ENCODE data around the gene ARHGEF10L.

ARHGEF10L gene

GRCh38 chr1:17546946-17547670 is 7.6 kb downstream of the ARHGEF10L start:
- DNase-seq (ENCODE audit: low read depth in 2 of 2): no peak

DNA sequence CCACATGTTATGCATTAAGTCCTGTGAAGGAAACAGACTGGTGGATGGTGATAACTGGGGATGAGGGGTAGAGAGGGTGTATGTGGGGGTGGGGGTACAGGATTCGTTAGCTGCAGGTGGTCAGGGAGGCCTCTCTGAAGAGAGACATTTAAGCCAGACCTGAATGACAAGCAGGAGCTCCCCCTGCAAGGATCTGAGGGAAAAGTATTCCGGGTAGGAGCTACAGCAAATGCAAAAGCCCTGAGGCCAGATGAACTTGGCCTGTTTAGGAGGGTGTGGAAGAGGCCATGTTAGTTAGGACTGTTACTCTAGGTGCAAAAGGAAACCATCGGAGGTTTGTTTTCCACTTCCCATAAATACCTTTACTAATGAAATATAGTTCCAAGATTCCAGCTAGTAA is 9.9 kb downstream of the ARHGEF10L start:
- no peak for DNase-seq (ENCODE audit: low read depth in 2 of 2)

DNA sequence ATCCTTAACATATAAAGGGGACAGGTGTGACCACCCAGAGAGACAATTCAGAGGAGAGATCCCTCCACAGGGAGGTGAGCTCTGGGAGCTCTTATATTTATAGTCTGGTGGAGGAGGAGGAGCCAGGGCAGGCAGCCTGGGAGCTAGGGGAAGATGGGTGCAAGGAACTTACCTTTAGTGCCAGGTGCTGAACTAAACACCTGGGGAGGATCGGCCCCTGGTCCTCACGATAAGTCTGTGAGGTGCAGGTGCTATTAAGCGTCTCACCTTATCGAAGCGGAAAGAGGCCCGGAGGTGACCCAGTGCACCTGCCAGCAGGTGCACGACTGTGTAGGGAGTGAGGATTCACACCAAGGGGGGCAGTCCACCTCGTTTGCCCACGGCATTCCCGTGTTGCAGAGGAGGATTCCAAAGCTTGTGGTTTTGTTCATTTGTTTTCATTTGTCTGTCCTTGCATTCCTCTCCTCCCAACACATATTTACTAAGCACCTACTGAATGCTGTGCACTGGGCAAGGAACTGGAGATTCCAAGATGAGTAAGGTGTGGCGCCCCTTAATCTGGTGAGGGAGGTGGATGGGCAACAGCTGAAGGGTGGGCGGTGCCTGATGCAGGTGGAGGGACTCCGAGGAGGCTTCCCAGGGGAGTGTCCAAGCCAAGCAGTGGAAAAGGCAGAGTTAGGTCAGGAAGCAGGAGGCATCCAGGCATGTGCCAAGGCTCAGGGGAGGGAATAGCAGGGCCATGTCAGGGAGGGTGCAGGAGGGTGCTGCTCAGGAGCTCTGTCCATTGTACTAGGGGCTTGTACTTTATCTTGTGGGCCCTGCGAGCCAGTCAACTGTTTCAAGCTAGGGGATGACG is 11.5 kb downstream of the ARHGEF10L start:
- DNase-seq (ENCODE audit: low read depth in 2 of 2): no peak

GRCh38 chr1:17551755-17552234 is 12.3 kb downstream of the ARHGEF10L start:
- no peak for DNase-seq (ENCODE audit: low read depth in 2 of 2)

DNA sequence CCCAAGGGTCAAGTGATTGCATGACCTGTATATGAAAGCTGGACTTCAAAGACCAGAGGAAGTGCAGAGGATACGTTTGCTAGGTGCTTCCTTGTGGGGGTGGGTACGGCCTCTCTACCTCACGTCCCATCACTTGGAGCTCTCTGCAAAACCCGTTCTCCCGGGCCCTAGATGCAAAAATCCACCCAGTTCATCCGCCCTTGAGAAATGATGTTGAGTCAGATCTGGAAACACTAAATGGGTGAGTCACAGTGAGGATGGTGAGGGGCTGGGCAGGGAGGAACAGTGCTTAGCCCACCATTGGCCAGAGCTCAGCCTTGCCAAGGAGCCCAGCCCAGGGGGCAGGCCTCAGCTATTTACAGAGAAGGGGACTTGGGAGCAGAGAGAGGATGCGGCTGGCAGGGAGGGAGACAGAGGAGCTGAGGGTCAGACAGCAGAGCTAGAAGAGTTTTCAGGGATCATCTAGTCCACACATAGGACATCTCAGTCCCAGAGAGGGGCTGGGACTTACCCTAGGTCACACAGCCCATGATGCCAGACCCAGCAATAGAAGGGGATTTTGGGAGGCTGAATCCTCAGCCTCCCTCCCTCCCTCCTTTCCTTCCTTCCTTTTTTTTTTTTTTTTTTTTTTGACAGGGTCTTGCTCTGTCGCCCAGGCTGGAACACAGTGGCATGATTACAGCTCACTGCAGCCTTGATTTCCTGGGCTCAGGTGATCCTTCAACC is 14.6 kb downstream of the ARHGEF10L start:
- DNase-seq (ENCODE audit: low read depth in 2 of 2): no peak

DNA sequence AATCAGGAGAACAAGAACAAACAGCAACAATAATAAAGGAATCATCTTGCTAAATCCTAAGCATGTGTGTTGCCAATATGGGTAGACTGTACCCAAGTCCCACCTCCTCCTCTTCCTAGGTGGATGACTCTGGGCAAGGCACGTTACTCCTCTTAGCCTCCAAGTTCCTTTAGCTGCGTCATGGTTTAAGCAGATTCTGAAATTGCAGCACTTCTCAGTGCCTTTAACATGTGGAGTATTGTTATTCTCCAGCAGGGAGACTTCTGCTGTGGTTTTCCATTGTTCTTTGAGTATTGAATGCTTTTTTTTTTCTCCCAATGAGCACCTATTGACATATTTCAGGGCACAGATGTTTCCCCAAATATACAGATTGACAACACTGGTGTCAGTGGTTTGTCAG is 15.5 kb downstream of the ARHGEF10L start:
- no peak for DNase-seq (ENCODE audit: low read depth in 2 of 2)

- DNase-seq (ENCODE audit: low read depth in 2 of 2): no peak
Measured at GRCh38 chr1:17557986-17558385, 18.5 kb downstream of the ARHGEF10L start.

- no peak for DNase-seq (ENCODE audit: low read depth in 2 of 2)
Measured at GRCh38 chr1:17558541-17558940, 19.0 kb downstream of the ARHGEF10L start.

GRCh38 chr1:17558954-17559614 is 19.6 kb downstream of the ARHGEF10L start:
- no peak for DNase-seq (ENCODE audit: low read depth in 2 of 2)

DNA sequence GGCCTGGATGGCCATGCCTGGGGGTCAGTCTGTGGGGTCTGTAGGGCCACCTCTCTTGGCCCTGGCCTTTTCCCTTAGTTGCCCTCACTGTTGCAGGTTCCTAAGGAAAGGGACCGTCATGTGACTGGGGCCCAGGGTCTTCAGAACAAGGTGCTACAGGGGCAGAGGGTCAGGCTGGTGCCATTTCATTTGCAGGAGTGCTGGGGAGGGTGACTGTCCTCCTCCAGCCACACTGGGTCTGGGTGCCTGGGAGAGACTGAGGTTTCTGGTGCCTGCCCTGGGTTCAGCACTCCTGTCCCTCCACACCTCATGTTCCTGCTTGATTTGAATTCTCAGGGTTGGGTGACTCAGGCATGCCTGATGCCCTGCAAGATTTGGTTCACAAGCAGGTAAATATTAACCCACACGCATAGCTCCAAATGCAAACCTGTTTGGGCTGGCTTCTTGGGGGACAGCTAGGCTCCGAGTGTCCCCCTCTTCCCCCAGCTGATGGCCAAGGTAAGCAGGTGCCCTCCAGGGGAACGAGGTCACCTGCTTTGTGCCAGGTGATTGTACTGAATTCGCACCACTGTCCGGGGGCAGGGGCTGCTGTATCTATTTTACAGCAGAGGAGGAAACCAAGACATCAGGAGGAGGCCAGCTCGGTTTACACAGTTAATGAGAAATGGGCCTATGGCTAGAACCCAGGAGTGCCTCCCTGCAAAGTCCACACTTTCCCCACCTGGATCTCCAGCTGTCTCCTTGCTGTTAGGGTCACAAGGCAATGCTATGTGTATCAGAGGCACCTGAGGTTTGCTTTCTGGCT is 20.3 kb downstream of the ARHGEF10L start:
- DNase-seq (ENCODE audit: low read depth in 2 of 2): no peak

DNA sequence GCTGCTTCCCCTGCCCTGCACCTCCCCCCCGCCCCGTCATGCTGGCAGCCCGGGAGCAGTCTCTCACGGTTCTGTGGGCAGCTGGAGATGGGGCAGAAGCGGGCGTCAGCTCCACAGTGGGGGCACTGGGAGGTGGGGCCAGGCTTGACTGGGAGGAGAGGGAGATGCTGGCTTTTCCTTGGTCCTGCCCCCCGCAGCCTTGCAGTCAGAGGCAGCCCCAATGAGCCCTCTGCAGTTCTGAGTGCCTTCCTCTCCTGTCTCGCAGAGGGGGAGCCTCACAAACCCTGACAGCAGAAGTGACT is 21.7 kb downstream of the ARHGEF10L start:
- DNase-seq (ENCODE audit: low read depth in 2 of 2): no peak

GRCh38 chr1:17561561-17561985 is 22.1 kb downstream of the ARHGEF10L start:
- no peak for DNase-seq (ENCODE audit: low read depth in 2 of 2)

DNA sequence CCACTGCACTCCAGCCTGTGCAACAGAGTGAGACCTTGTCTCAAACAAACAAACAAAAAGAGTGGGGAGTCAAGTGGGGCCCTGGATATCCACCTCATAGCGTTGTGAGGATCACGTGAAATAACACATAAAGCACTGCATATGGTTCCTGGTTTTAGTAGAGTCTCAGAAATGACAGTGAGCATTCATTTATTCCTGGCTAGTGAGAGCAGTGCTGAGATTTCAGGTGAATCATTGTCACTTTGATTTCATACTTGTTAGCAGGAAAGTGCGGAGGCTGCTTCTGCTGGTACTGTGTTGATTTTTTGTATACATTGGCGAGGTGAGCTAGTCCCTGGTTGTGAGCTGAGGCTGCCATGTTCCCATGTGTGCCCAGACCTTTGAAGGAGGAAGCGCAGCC is 22.9 kb downstream of the ARHGEF10L start:
- DNase-seq (ENCODE audit: low read depth in 2 of 2): no peak

DNA sequence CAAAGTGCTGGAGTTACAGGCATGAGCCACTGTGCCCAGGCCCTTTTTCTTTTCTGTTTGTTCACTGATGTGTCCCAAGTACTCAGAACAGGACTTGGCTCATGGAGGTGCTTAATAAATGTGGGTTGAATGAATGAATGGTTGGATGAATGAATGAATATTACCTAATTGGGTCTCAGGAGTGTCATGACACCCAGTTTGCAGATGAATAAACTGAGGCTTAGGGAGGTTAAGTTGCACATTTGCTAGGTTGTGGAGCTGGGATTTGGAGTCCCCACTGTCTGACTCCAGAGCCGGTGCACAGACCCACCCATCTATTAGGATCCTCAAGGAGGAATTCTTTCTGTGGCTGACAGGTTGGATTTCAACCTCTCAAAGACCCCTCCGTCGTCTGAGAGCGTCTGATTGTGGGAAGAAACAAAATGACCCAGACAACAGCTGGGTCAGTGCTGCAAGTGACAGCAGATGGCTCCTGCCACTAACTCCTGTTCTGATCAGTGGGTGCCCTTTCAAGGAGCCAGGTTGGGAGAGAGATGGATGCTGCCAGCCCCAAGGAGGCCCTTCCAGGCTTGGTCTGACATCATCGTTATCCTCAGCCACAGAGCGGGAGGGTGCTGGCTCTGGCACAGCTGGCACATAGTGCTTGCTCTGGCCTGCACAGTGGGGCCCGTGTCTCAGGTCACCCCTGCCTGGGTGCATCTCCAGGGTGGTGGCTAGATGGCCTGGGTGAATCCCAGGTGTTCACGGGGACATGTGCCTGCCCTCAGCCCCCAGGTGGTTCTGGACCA is 24.2 kb downstream of the ARHGEF10L start:
- no peak for DNase-seq (ENCODE audit: low read depth in 2 of 2)

GRCh38 chr1:17564458-17565393 is 25.2 kb downstream of the ARHGEF10L start:
- no peak for DNase-seq (ENCODE audit: low read depth in 2 of 2)

- DNase-seq (ENCODE audit: low read depth in 2 of 2): no peak
Measured at GRCh38 chr1:17565461-17566252, 26.2 kb downstream of the ARHGEF10L start.

- no peak for DNase-seq (ENCODE audit: low read depth in 2 of 2)
Measured at GRCh38 chr1:17566417-17566816, 26.9 kb downstream of the ARHGEF10L start.

DNA sequence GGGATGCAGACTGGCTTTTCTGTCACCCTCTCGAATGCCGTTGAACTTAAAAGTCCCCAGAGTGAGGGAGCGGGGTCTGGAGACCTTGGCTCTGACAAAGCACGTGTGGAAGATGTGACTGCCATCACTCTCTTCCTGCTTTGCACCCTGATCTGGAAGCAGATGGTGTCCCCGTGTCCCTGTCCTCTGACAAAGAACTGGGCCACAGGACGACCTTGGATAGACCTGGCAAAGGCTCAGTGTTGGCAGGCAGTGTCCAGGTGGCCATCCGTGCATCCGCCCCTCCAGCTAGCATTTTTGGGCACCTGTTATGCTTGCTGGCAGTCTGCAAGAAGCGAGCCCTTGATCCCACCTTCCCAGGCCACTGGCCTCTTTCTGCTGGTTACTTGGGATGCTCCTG is 27.4 kb downstream of the ARHGEF10L start:
- DNase-seq (ENCODE audit: low read depth in 2 of 2): no peak

All from stimulated activated CD8-positive, alpha-beta memory T cell treated with anti-CD3 and anti-CD28 coated beads, Interleukin-15, amount 100 ng/mL, for 48 hours (primary cell).